DOHH2 (cell line): ENCODE results near the gene RPRD1B.
"Not testable (repeated sequence)": the region's sequence is repeated elsewhere in the genome, so short reads cannot be mapped to it uniquely, and the experiment has no call there.

ENCODE experiments used
- H3F3A ChIP-seq: fragments of 200-600 bp; sonication (generic), shearing (Covaris generic); 2 replicates; pipeline ENCODE4 v1.6.0; 2016; ENCODE audit warnings: antibody characterized with exemption, mild to moderate bottlenecking; ENCODE audit not compliant: control insufficient read depth, insufficient read depth
- H3K27ac ChIP-seq: fragments of 200-600 bp; sonication (generic); 2 replicates; pipeline ENCODE4 v1.5.1; 2014; ENCODE audit warnings: low read depth, mild to moderate bottlenecking, low read length, moderate library complexity
- H3K27me3 ChIP-seq: fragments of 200-600 bp; sonication (generic); 2 replicates; pipeline ENCODE4 v1.6.1; 2014; ENCODE audit warnings: mild to moderate bottlenecking, low read length, mixed read lengths; ENCODE audit not compliant: control insufficient read depth
- H3K36me3 ChIP-seq: fragments of 200-600 bp; sonication (generic); 2 replicates; pipeline ENCODE4 v1.6.1; 2014; ENCODE audit warnings: mild to moderate bottlenecking, low read length, moderate library complexity, mixed read lengths; ENCODE audit not compliant: control insufficient read depth
- H3K4me1 ChIP-seq: fragments of 200-600 bp; sonication (generic); 2 replicates; pipeline ENCODE4 v1.6.1; 2014; ENCODE audit warnings: mild to moderate bottlenecking, low read length, mixed read lengths; ENCODE audit not compliant: control insufficient read depth
- H3K4me2 ChIP-seq: fragments of 200-600 bp; sonication (generic); 2 replicates; pipeline ENCODE4 v1.6.0; 2014; ENCODE audit warnings: mild to moderate bottlenecking, low read length, moderate library complexity
- H3K4me3 ChIP-seq: fragments of 200-600 bp; sonication (generic); 2 replicates; pipeline ENCODE4 v1.5.1; 2014; ENCODE audit warnings: mild to moderate bottlenecking, low read length, mixed read lengths
- H3K79me2 ChIP-seq: fragments of 200-600 bp; sonication (generic); 2 replicates; pipeline ENCODE4 v1.6.1; 2014; ENCODE audit warnings: mild to moderate bottlenecking, low read length, mixed read lengths; ENCODE audit not compliant: control insufficient read depth
- H3K9me2 ChIP-seq: fragments of 200-600 bp; sonication (generic); replicated peaks from 2 replicates; pipeline ENCODE4 v1.6.1; 2014; ENCODE audit warnings: mild to moderate bottlenecking, low read length, mixed read lengths; ENCODE audit not compliant: control insufficient read depth
- H3K9me3 ChIP-seq: fragments of 200-600 bp; sonication (generic); 2 replicates; pipeline ENCODE4 v1.6.1; 2014; ENCODE audit warnings: antibody characterized with exemption, low read length, mixed read lengths; ENCODE audit not compliant: control insufficient read depth, insufficient read depth
- H4K20me1 ChIP-seq: fragments of 200-600 bp; sonication (generic); 2 replicates; pipeline ENCODE4 v1.6.0; 2014; ENCODE audit warnings: low read depth, mild to moderate bottlenecking, antibody characterized with exemption, low read length, moderate library complexity; ENCODE audit not compliant: control insufficient read depth, insufficient read depth
- EZH2phosphoT487 ChIP-seq: fragments of 200-600 bp; sonication (generic); IDR thresholded peaks from 2 replicates; pipeline ENCODE4 v1.6.1; 2017; ENCODE audit warnings: borderline replicate concordance, mild to moderate bottlenecking, antibody characterized with exemption, low read length, moderate library complexity, mixed read lengths
- TF ChIP-seq, protein P1 (sequence below): fragments of 200-600 bp; sonication (generic); IDR thresholded peaks from one replicate; pipeline ENCODE4 v1.5.1; 2014; ENCODE audit warnings: antibody characterized with exemption, mild to moderate bottlenecking, low read depth, low read length; ENCODE audit not compliant: poor library complexity, severe bottlenecking

The RPRD1B gene

DNA sequence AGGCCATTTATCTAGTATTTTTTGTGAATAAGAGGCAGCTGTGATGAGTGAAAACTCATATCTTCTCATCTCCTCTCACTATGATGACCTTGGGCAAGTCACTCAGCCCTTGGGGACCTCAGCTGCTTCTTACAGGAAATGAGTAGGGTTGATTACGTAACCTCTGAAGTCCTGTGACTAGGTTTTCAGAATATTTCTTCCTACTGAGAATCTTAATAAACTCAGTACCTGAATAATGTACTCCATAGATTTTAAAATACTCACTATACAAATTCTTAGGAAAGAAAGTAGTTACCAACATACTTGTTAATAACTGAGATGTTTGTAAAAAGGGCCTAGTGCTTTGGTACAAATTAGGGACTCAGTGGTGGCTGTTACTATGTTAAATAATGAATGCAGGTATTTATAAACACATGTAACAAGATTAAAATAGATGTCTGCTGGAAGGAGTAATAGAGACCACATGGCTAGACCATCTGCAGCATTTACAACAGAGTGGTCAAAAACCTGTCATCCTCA, 60.9 kb downstream of the RPRD1B start:
- no peaks in the 10 kb centered on the region for H3K9me3 ChIP-seq
- peaks cover 19% of the 10 kb centered on the region for H3F3A ChIP-seq
- peak overlapping the region; percentile 48 for H3K4me3 ChIP-seq
- H4K20me1 ChIP-seq = no peaks in the 10 kb centered on the region
- H3K27me3 ChIP-seq = no peaks in the 10 kb centered on the region
- peak overlapping the region; percentile 64 for H3K4me2 ChIP-seq
- H3K9me2 ChIP-seq = no peaks in the 10 kb centered on the region
- peak overlapping the region; percentile 78 for H3K27ac ChIP-seq
- TF ChIP-seq, protein P1, sequence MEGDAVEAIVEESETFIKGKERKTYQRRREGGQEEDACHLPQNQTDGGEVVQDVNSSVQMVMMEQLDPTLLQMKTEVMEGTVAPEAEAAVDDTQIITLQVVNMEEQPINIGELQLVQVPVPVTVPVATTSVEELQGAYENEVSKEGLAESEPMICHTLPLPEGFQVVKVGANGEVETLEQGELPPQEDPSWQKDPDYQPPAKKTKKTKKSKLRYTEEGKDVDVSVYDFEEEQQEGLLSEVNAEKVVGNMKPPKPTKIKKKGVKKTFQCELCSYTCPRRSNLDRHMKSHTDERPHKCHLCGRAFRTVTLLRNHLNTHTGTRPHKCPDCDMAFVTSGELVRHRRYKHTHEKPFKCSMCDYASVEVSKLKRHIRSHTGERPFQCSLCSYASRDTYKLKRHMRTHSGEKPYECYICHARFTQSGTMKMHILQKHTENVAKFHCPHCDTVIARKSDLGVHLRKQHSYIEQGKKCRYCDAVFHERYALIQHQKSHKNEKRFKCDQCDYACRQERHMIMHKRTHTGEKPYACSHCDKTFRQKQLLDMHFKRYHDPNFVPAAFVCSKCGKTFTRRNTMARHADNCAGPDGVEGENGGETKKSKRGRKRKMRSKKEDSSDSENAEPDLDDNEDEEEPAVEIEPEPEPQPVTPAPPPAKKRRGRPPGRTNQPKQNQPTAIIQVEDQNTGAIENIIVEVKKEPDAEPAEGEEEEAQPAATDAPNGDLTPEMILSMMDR = no peak
- no peak for TF ChIP-seq EZH2phosphoT487
- H3K36me3 ChIP-seq = peaks cover 33% of the 10 kb centered on the region
- peaks cover 6% of the 10 kb centered on the region; the same call in 1 of the 2 replicates for H3K79me2 ChIP-seq
- H3K4me1 ChIP-seq = peaks cover 57% of the 10 kb centered on the region

DNA sequence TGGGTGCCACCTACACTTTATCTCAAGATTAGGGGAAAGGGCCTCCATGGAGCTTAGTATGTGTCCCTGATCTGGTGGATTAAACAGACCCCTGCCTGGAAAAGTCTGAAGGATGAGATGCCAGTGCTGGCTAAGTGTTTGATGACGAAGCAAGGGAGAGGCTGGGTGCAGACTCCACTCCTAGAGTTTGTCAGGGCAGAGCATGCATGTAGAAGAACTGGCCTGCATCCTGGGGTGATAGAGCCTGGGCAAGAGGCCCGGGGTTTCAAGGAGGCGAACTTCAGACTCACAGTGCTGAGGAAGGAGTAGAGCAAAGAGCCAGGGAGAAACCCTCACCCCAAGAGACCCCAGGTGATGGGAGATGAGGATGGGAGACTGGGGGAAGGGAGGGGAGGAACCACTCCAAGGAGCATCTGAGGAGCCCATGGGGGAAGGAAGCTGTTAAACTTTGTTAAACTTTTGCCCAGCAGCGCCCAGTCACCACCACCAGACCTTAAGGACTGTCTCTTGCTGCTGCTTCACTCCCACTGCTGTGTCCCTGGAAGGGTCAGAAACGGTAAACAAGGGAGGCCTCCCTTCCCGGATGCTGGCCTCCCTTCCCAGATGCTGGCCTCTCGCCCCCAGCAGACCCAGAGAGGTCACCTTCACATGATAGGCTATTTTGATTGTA, 61.6 kb downstream of the RPRD1B start:
- Histone ChIP-seq H3F3A (peaks cover 18% of the 10 kb centered on the region), H3K9me3 (no peaks in the 10 kb centered on the region), H3K27ac (peak overlapping the region; percentile 78), H3K4me2 (peak overlapping the region; percentile 64), H3K4me1 (peaks cover 57% of the 10 kb centered on the region), H3K36me3 (peaks cover 25% of the 10 kb centered on the region), H4K20me1 (no peaks in the 10 kb centered on the region), H3K27me3 (no peaks in the 10 kb centered on the region), H3K79me2 (peaks cover 6% of the 10 kb centered on the region; the same call in 1 of the 2 replicates), H3K9me2 (no peaks in the 10 kb centered on the region), H3K4me3 (peak overlapping the region; percentile 48)
- TF ChIP-seq, protein P1 = no peak
- no peak for TF ChIP-seq EZH2phosphoT487

DNA sequence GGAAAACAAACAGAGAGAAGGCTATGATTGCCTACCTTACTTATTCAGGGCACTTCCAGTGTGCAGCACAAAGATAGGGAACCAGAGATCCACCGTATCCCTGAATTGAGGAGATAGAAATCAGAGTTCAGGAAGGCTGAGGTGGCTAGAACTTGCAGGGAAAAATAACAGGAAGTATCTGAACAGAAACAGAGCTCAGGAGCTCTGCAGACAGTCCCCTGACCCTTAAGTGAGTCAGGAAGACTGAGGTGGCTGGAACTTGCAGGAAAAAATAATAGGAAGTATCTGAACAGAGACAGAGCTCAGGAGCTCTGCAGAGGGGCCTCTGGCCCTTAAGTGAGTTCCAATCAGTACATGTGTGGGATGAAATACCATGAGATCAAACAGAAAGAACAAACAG, 65.4 kb downstream of the RPRD1B start:
- H3K27ac ChIP-seq = no peak overlapping the region
- no peak overlapping the region for H3K4me2 ChIP-seq
- no peaks in the 10 kb centered on the region for H3K9me2 ChIP-seq
- TF ChIP-seq, protein P1 = no peak
- TF ChIP-seq EZH2phosphoT487 = no peak
- H3K27me3 ChIP-seq = no peaks in the 10 kb centered on the region
- H3K4me1 ChIP-seq = peaks cover 21% of the 10 kb centered on the region
- H3K9me3 ChIP-seq = peaks cover 11% of the 10 kb centered on the region
- H3K4me3 ChIP-seq = no peak overlapping the region
- no peaks in the 10 kb centered on the region for H3K79me2 ChIP-seq
- no peaks in the 10 kb centered on the region for H3K36me3 ChIP-seq
- H4K20me1 ChIP-seq = no peaks in the 10 kb centered on the region
- peaks cover 2% of the 10 kb centered on the region; the same call in 1 of the 2 replicates for H3F3A ChIP-seq

DNA sequence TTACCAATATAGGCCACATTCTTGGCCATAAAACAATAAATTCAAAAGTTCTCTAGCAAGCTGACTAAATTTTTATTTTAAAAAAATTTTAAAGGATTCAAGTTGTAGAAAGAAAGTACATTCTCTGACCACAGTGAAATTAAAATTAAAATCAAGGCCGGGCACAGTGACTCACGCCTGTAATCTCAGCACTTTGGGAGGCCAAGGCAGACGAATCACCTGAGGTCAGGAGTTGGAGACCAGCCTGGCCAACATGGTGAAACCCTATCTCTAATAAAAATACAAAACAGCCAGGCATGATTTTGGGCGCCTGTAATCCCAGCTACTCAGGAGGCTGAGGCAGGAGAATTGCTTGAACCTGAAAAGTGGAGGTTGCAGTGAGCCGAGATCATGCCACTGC, 68.7 kb downstream of the RPRD1B start:
- H3K9me2 ChIP-seq, H3K36me3 ChIP-seq, H3K79me2 ChIP-seq, H3K4me3 ChIP-seq, H3K4me1 ChIP-seq, H3F3A ChIP-seq, H3K4me2 ChIP-seq, H4K20me1 ChIP-seq, H3K27ac ChIP-seq, H3K27me3 ChIP-seq: not testable (repeated sequence)
- H3K9me3 ChIP-seq = peaks cover 11% of the 10 kb centered on the region
